Neural cell (in vitro differentiated cells): ENCODE data around the gene SLC4A2.

ENCODE experiments used
- CTCF ChIP-seq: fragments of 450-650 bp; IDR thresholded peaks from 2 replicates; pipeline ENCODE4 v1.5.1; 2014; ENCODE audit warnings: antibody characterized with exemption, mild to moderate bottlenecking, moderate library complexity; ENCODE audit not compliant: poor library complexity, severe bottlenecking
- EP300 ChIP-seq: fragments of 450-650 bp; conservative IDR thresholded peaks from 2 replicates; pipeline ENCODE4 v1.6.1; 2014; ENCODE audit warnings: antibody characterized with exemption, mild to moderate bottlenecking, moderate library complexity; ENCODE audit not compliant: poor library complexity, severe bottlenecking
- EZH2 ChIP-seq: fragments of 200-600, 300-800 bp; shearing (Covaris generic), sonication (generic); IDR thresholded peaks from 2 replicates; pipeline ENCODE4 v1.6.1; 2014; ENCODE audit warnings: antibody characterized with exemption, low read length, borderline replicate concordance, mild to moderate bottlenecking; ENCODE audit not compliant: insufficient read depth, poor library complexity, severe bottlenecking
- MXI1 ChIP-seq: fragments of 450-650 bp; conservative IDR thresholded peaks from 2 replicates; pipeline ENCODE4 v1.6.1; 2014; ENCODE audit warnings: antibody characterized with exemption, mild to moderate bottlenecking; ENCODE audit not compliant: poor library complexity, severe bottlenecking
- POLR2AphosphoS5 ChIP-seq: IDR thresholded peaks from 2 replicates; pipeline ENCODE4 v1.6.1; 2012
- RAD21 ChIP-seq: fragments of 450-650 bp; conservative IDR thresholded peaks from 2 replicates; pipeline ENCODE4 v1.6.1; 2014; ENCODE audit warnings: antibody characterized with exemption, mild to moderate bottlenecking, moderate library complexity
- REST ChIP-seq: IDR thresholded peaks from 2 replicates; pipeline ENCODE4 v1.6.1; 2012; ENCODE audit warnings: borderline replicate concordance
- SMC3 ChIP-seq: fragments of 450-650 bp; conservative IDR thresholded peaks from 2 replicates; pipeline ENCODE4 v1.6.1; 2014; ENCODE audit warnings: antibody characterized with exemption, mild to moderate bottlenecking, moderate library complexity; ENCODE audit not compliant: poor library complexity
- TAF1 ChIP-seq: IDR thresholded peaks from 2 replicates; pipeline ENCODE4 v1.6.1; 2012; ENCODE audit warnings: low read depth

DNA sequence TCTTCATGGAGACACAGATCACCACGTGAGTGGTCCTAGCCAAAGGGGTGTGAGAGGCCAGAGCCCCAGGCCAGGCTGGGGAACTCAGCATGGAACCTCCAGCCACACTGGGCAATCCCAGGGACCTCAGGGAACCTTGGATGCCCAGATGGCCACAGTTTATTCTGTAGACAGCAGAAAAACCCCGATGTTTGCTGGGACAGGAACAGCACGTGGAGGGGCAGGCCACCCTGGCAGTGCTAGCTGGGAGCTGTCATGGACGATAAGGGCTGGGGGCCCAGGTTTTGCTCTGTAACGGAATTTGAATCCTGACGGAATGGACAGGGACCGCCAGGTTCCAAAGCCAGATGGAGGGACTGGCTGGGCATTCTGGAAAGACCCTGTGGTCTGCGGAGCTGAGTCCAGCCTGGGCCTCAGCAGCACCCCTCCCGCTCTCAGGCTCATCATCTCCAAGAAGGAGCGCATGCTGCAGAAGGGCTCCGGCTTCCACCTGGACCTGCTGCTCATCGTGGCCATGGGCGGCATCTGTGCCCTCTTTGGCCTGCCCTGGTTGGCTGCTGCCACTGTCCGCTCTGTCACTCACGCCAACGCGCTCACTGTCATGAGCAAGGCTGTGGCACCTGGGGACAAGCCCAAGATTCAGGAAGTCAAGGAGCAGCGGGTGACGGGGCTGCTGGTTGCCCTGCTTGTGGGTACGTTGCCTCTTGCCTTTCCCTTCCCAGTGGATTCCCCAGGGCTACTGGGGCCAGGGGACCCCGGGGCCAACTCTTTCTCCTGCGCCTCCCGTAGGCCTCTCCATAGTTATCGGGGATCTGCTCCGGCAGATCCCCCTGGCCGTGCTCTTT, 15.7 kb downstream of the SLC4A2 start:
- TF ChIP-seq EZH2, result no peak
- TF ChIP-seq REST, result no peak
- TF ChIP-seq CTCF, result no peak
- no peak for TF ChIP-seq EP300
- TF ChIP-seq POLR2AphosphoS5, result no peak
- TF ChIP-seq MXI1, result no peak
- TF ChIP-seq TAF1, result no peak
- TF ChIP-seq SMC3, result no peak
- TF ChIP-seq RAD21, result no peak
